PFSK-1 (cell line): Measurements from ENCODE around the gene GRAMD1A.

Source experiments
- FOXP2 ChIP-seq: optimal IDR thresholded peaks from 2 replicates; pipeline ENCODE3; 2011; ENCODE audit warnings: borderline replicate concordance, control low read depth, inconsistent platforms; ENCODE audit not compliant: insufficient read depth; ENCODE audit errors: extremely low read length, extremely low read depth
- POLR2AphosphoS5 ChIP-seq: IDR thresholded peaks from 2 replicates; pipeline ENCODE4 v1.6.1; 2012; ENCODE audit warnings: low read depth, mild to moderate bottlenecking, control low read depth, low read length, moderate library complexity
- SIN3A ChIP-seq: IDR thresholded peaks from 2 replicates; pipeline ENCODE4 v1.6.1; 2012; ENCODE audit warnings: mild to moderate bottlenecking, low read length, moderate library complexity, borderline replicate concordance; ENCODE audit not compliant: insufficient read depth
- TAF1 ChIP-seq: IDR thresholded peaks from 2 replicates; pipeline ENCODE4 v1.6.1; 2012; ENCODE audit warnings: low read length, control low read depth, borderline replicate concordance; ENCODE audit not compliant: insufficient read depth
- TF ChIP-seq, protein P1 (sequence below), 2 experiments: IDR thresholded peaks; 2 replicates each; pipeline versions ENCODE4 v1.6.1 to v1.8.0; 2011 to 2012; ENCODE audit warnings: low read depth in 2 of 2, low read length in 2 of 2, control low read depth in 1 of 2, inconsistent platforms in 1 of 2, mild to moderate bottlenecking in 1 of 2, moderate library complexity in 1 of 2; ENCODE audit not compliant: insufficient read depth in 1 of 2

DNA sequence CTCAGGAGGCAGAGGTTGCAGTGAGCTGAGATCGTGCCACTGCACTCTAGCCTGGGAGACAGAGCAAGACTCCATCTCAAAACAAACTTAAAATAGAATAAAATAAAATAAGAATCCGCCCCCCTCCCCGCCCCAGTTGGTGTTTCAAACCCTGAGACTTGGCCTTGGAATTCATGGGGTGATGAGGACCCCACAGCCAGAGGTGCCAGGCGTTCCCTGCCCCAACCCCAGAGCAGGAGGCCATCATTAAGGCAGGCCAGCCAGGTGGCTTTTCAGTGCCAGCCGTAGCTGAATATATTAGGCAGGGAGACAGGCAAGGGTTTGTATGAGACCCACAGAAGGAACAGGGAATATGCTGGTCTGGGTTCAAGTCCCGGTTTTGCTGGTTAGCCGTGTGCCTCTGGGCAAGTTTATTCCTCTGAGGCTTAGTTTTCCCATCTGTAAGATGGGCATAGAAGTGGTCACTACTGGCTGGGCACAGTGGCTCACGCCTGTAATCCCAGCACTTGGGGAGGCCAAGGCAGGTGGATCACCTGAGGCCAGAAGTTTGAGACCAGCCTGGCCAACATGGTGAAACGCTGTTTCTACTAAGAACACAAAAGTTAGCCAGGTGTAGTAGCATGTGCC, 53.7 kb downstream of the GRAMD1A start:
- TF ChIP-seq, protein P1, sequence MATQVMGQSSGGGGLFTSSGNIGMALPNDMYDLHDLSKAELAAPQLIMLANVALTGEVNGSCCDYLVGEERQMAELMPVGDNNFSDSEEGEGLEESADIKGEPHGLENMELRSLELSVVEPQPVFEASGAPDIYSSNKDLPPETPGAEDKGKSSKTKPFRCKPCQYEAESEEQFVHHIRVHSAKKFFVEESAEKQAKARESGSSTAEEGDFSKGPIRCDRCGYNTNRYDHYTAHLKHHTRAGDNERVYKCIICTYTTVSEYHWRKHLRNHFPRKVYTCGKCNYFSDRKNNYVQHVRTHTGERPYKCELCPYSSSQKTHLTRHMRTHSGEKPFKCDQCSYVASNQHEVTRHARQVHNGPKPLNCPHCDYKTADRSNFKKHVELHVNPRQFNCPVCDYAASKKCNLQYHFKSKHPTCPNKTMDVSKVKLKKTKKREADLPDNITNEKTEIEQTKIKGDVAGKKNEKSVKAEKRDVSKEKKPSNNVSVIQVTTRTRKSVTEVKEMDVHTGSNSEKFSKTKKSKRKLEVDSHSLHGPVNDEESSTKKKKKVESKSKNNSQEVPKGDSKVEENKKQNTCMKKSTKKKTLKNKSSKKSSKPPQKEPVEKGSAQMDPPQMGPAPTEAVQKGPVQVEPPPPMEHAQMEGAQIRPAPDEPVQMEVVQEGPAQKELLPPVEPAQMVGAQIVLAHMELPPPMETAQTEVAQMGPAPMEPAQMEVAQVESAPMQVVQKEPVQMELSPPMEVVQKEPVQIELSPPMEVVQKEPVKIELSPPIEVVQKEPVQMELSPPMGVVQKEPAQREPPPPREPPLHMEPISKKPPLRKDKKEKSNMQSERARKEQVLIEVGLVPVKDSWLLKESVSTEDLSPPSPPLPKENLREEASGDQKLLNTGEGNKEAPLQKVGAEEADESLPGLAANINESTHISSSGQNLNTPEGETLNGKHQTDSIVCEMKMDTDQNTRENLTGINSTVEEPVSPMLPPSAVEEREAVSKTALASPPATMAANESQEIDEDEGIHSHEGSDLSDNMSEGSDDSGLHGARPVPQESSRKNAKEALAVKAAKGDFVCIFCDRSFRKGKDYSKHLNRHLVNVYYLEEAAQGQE (IDR thresholded peaks at IDR 0.05; ENCODE audit: insufficient read depth in 1 of 2, low read depth in 2 of 2, low read length in 2 of 2), result no peak
- TF ChIP-seq POLR2AphosphoS5 (no peak), TAF1 (no peak), SIN3A (no peak), FOXP2 (no peak)
